Measurements from ENCODE around the gene PAOX.

- TF ChIP-seq PAX5 (IDR thresholded peaks at IDR 0.05; ENCODE audit: insufficient read depth, low read length, severe bottlenecking) (no peak), POLR2A (IDR thresholded peaks at IDR 0.05; ENCODE audit: low read depth, low read length) (no peak), POU2F2 (IDR thresholded peaks at IDR 0.05; ENCODE audit: low read depth, low read length) (no peak), TAF1 (IDR thresholded peaks at IDR 0.05; ENCODE audit: low read depth, low read length) (no peak), POLR2AphosphoS5 (IDR thresholded peaks at IDR 0.05; ENCODE audit: low read depth, low read length) (no peak), SPI1 (IDR thresholded peaks at IDR 0.05; ENCODE audit: low read depth, low read length) (no peak)
Measured at GRCh38 chr10:133332936-133333699, 45.9 kb upstream of the PAOX start.
